ENCODE measurements around the gene BCL3. TPM values are rescaled to one million over a fixed set of nuclear protein-coding genes. Genes with fewer than 3 reads are reported as not detected.

BCL3 gene
- total and polyA plus RNA-seq, 2 of the 13 experiments (the other 11 are each of a cell fraction or from before 2014, with no cell fraction given) = 2.3 to 4.0 TPM

GRCh38 chr19:44737238-44738071 lies 11.1 kb upstream of the BCL3 start (continued):
- TF ChIP-seq ARID5B (CRISPR knock-in tag; IDR thresholded peaks at IDR 0.05) (peak; percentile 33; the same call in 1 of the 2 replicates), ZNF710 (CRISPR knock-in tag; IDR thresholded peaks at IDR 0.05; ENCODE audit: borderline replicate concordance) (0 out of 2 replicates have a peak, but pooled peaks have one; percentile 49), E2F2 (CRISPR knock-in tag; IDR thresholded peaks at IDR 0.05; ENCODE audit: borderline replicate concordance) (no peak), KLF11 (CRISPR knock-in tag; IDR thresholded peaks at IDR 0.05) (no peak), ZNF572 (CRISPR knock-in tag; IDR thresholded peaks at IDR 0.05) (no peak), ZNF224 (CRISPR knock-in tag; IDR thresholded peaks at IDR 0.05) (0 out of 2 replicates have a peak, but pooled peaks have one; percentile 47), CREB3 (CRISPR knock-in tag; IDR thresholded peaks at IDR 0.05) (no peak), ZNF17 (CRISPR knock-in tag; IDR thresholded peaks at IDR 0.05) (no peak), IRF2 (CRISPR knock-in tag; IDR thresholded peaks at IDR 0.05) (no peak), HNRNPLL (IDR thresholded peaks at IDR 0.05; ENCODE audit: low read depth, low read length, poor library complexity, severe bottlenecking) (no peak), ZNF501 (CRISPR knock-in tag; IDR thresholded peaks at IDR 0.05) (no peak)
- TF ChIP-seq, protein P1, sequence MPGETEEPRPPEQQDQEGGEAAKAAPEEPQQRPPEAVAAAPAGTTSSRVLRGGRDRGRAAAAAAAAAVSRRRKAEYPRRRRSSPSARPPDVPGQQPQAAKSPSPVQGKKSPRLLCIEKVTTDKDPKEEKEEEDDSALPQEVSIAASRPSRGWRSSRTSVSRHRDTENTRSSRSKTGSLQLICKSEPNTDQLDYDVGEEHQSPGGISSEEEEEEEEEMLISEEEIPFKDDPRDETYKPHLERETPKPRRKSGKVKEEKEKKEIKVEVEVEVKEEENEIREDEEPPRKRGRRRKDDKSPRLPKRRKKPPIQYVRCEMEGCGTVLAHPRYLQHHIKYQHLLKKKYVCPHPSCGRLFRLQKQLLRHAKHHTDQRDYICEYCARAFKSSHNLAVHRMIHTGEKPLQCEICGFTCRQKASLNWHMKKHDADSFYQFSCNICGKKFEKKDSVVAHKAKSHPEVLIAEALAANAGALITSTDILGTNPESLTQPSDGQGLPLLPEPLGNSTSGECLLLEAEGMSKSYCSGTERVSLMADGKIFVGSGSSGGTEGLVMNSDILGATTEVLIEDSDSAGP (CRISPR knock-in tag; IDR thresholded peaks at IDR 0.05; ENCODE audit: borderline replicate concordance) = no peak
- TF ChIP-seq, protein P2, sequence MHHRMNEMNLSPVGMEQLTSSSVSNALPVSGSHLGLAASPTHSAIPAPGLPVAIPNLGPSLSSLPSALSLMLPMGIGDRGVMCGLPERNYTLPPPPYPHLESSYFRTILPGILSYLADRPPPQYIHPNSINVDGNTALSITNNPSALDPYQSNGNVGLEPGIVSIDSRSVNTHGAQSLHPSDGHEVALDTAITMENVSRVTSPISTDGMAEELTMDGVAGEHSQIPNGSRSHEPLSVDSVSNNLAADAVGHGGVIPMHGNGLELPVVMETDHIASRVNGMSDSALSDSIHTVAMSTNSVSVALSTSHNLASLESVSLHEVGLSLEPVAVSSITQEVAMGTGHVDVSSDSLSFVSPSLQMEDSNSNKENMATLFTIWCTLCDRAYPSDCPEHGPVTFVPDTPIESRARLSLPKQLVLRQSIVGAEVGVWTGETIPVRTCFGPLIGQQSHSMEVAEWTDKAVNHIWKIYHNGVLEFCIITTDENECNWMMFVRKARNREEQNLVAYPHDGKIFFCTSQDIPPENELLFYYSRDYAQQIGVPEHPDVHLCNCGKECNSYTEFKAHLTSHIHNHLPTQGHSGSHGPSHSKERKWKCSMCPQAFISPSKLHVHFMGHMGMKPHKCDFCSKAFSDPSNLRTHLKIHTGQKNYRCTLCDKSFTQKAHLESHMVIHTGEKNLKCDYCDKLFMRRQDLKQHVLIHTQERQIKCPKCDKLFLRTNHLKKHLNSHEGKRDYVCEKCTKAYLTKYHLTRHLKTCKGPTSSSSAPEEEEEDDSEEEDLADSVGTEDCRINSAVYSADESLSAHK (CRISPR knock-in tag; IDR thresholded peaks at IDR 0.05; ENCODE audit: borderline replicate concordance) = no peak
